H1 (cell line): ENCODE measurements around the gene ZBTB46. TPM values are rescaled to one million over a fixed set of nuclear protein-coding genes. Genes with fewer than 3 reads are reported as not detected.

ENCODE experiments used
- CTCF ChIA-PET: fragments of 300-600 bp; sonication (Branson Sonifier 250); formaldehyde crosslinking; loops from one replicate; lab custom pipeline; 2021; ENCODE audit not compliant: partially characterized antibody; lab: Charles Lee
- POLR2A ChIA-PET: fragments of 300-600 bp; sonication (Branson Sonifier 250); formaldehyde crosslinking; loops from one replicate; lab custom pipeline; 2021; ENCODE audit warnings: inconsistent platforms; ENCODE audit not compliant: partially characterized antibody; lab: Charles Lee
- DNase-seq, 2 experiments: peaks; one replicate each; pipeline versions ENCODE4 v3.0.0 to v3.0.0-alpha.2; 2010 to 2022; ENCODE audit warnings: low spot score in 2 of 2, low read depth in 1 of 2, mixed read lengths in 1 of 2
- FAIRE-seq: peaks from 2 replicates; lab custom pipeline; 2011; peaks lifted over from hg19 to GRCh38; lab: Jason Lieb, UNC
- H2AFZ ChIP-seq: 2 replicates; pipeline ENCODE4 v1.8.1; 2012; ENCODE audit warnings: low read length, inconsistent platforms
- H2AK5ac ChIP-seq: 2 replicates; pipeline ENCODE4 v1.6.1; 2013; ENCODE audit warnings: low read depth, low read length
- H2BK120ac ChIP-seq: replicated peaks from 2 replicates; pipeline ENCODE3; 2013; ENCODE audit warnings: low read depth, low read length, inconsistent platforms
- H2BK12ac ChIP-seq: 2 replicates; pipeline ENCODE4 v1.6.1; 2013; ENCODE audit warnings: low read depth, low read length
- H2BK15ac ChIP-seq: 2 replicates; pipeline ENCODE4 v1.6.1; 2013; ENCODE audit warnings: low read length
- H2BK20ac ChIP-seq: 2 replicates; pipeline ENCODE4 v1.6.1; 2013; ENCODE audit warnings: low read length
- H2BK5ac ChIP-seq: 2 replicates; pipeline ENCODE4 v1.6.1; 2013; ENCODE audit warnings: low read depth, low read length
- H3K14ac ChIP-seq: 2 replicates; pipeline ENCODE4 v1.6.1; 2013; ENCODE audit warnings: inconsistent platforms; ENCODE audit not compliant: insufficient read length
- H3K18ac ChIP-seq: 2 replicates; pipeline ENCODE4 v1.6.1; 2013; ENCODE audit warnings: low read length; ENCODE audit errors: extremely low read depth
- H3K23ac ChIP-seq: 2 replicates; pipeline ENCODE4 v1.6.1; 2013; ENCODE audit warnings: inconsistent platforms; ENCODE audit not compliant: insufficient read length
- H3K23me2 ChIP-seq: 2 replicates; pipeline ENCODE4 v1.6.1; 2013; ENCODE audit warnings: low read depth, low read length
- H3K27ac ChIP-seq: 2 replicates; pipeline ENCODE4 v1.6.1; 2011; ENCODE audit warnings: low read depth, low read length, inconsistent platforms
- H3K27me3 ChIP-seq, 4 experiments: replicated peaks in 1 of 4; 1 replicate in 1 of 4; 2 replicates in 3 of 4; pipeline versions ENCODE4 v1.6.1 to v1.8.1; 2011 to 2013; ENCODE audit warnings: low read length in 3 of 4, mild to moderate bottlenecking in 3 of 4, inconsistent platforms in 2 of 4, mixed read lengths in 2 of 4, moderate library complexity in 1 of 4; ENCODE audit not compliant: control insufficient read depth in 3 of 4, insufficient read depth in 3 of 4; ENCODE audit errors: extremely low read depth in 1 of 4
- H3K36me3 ChIP-seq, 4 experiments: 2 replicates each; pipeline versions ENCODE4 v1.6.1 to v1.8.1; 2011 to 2013; ENCODE audit warnings: mild to moderate bottlenecking in 4 of 4, low read length in 3 of 4, moderate library complexity in 2 of 4, control low read depth in 1 of 4, inconsistent platforms in 1 of 4; ENCODE audit not compliant: insufficient read depth in 4 of 4, control insufficient read depth in 2 of 4
- H3K4ac ChIP-seq: replicated peaks from 2 replicates; pipeline ENCODE3; 2013; ENCODE audit warnings: low read length, low read depth, mixed read lengths, inconsistent platforms; ENCODE audit not compliant: insufficient read length
- H3K4me1 ChIP-seq, 4 experiments: replicated peaks in 1 of 4; 1 replicate in 1 of 4; 2 replicates in 3 of 4; pipeline versions ENCODE4 v1.6.1 to v1.8.1; 2011 to 2013; ENCODE audit warnings: low read length in 3 of 4, inconsistent platforms in 2 of 4, mixed read lengths in 1 of 4; ENCODE audit not compliant: insufficient read depth in 4 of 4, control insufficient read depth in 3 of 4
- H3K4me2 ChIP-seq, 2 experiments: 2 replicates each; pipeline versions ENCODE4 v1.6.1 to v1.8.1; 2011 to 2013; ENCODE audit warnings: low read depth in 2 of 2, low read length in 2 of 2, control low read depth in 1 of 2, inconsistent platforms in 1 of 2, mild to moderate bottlenecking in 1 of 2; ENCODE audit not compliant: insufficient read depth in 1 of 2
- H3K4me3 ChIP-seq, 4 experiments: fragments of 200-600, 300-600 bp in 1 of 4; sonication (generic), shearing (Covaris generic), sonication (Bioruptor Twin) in 1 of 4; 2 replicates each; pipeline versions ENCODE4 v1.5.1 to v1.8.1; 2011 to 2016; ENCODE audit warnings: low read length in 4 of 4, low read depth in 3 of 4, control low read depth in 2 of 4, inconsistent platforms in 2 of 4, mild to moderate bottlenecking in 2 of 4, mixed read lengths in 1 of 4, moderate library complexity in 1 of 4; ENCODE audit not compliant: insufficient read depth in 2 of 4; ENCODE audit errors: extremely low read depth in 1 of 4
- H3K56ac ChIP-seq: replicated peaks from 2 replicates; pipeline ENCODE3; 2013; ENCODE audit warnings: low read depth, mild to moderate bottlenecking, mixed read lengths, low read length, inconsistent platforms; ENCODE audit not compliant: insufficient read length
- H3K79me1 ChIP-seq: 2 replicates; pipeline ENCODE4 v1.6.1; 2013; ENCODE audit warnings: low read depth, low read length, control low read depth
- H3K79me2 ChIP-seq, 2 experiments: 2 replicates each; pipeline versions ENCODE4 v1.6.1 to v1.8.1; 2012 to 2013; ENCODE audit warnings: low read length in 2 of 2, mild to moderate bottlenecking in 2 of 2, inconsistent platforms in 1 of 2; ENCODE audit not compliant: insufficient read depth in 2 of 2, control insufficient read depth in 1 of 2
- H3K9ac ChIP-seq, 4 experiments: replicated peaks in 1 of 4; 1 replicate in 1 of 4; 2 replicates in 3 of 4; pipeline versions ENCODE4 v1.6.1 to v1.8.1; 2011 to 2013; ENCODE audit warnings: low read depth in 3 of 4, low read length in 3 of 4, control low read depth in 2 of 4, mild to moderate bottlenecking in 2 of 4, moderate library complexity in 2 of 4, inconsistent platforms in 1 of 4; ENCODE audit errors: extremely low read depth in 1 of 4
- H3K9me3 ChIP-seq, 2 experiments: 2 replicates each; pipeline versions ENCODE4 v1.6.1 to v1.8.1; 2012 to 2013; ENCODE audit warnings: mild to moderate bottlenecking in 2 of 2, moderate library complexity in 2 of 2, control low read depth in 1 of 2, inconsistent platforms in 1 of 2, low read depth in 1 of 2, low read length in 1 of 2, mixed read lengths in 1 of 2; ENCODE audit not compliant: insufficient read depth in 2 of 2
- H4K20me1 ChIP-seq, 2 experiments: replicated peaks in 1 of 2; 2 replicates each; pipeline versions ENCODE3 to v1.8.1; 2011 to 2013; ENCODE audit warnings: inconsistent platforms in 2 of 2, low read length in 2 of 2, mild to moderate bottlenecking in 1 of 2; ENCODE audit not compliant: insufficient read depth in 2 of 2, control insufficient read depth in 1 of 2
- H4K5ac ChIP-seq: 2 replicates; pipeline ENCODE4 v1.6.1; 2013; ENCODE audit warnings: low read length, low read depth, mixed read lengths, inconsistent platforms; ENCODE audit not compliant: insufficient read length
- H4K8ac ChIP-seq: 2 replicates; pipeline ENCODE4 v1.8.0; 2013; ENCODE audit warnings: mild to moderate bottlenecking, moderate library complexity, low read length, inconsistent platforms; ENCODE audit not compliant: insufficient read depth; ENCODE audit errors: extremely low read depth
- H4K91ac ChIP-seq: replicated peaks from 2 replicates; pipeline ENCODE3; 2013; ENCODE audit warnings: low read length, mixed read lengths, inconsistent platforms; ENCODE audit not compliant: insufficient read length
- CBX5 ChIP-seq: fragments of 300-800, 300-1000 bp; sonication (generic); IDR thresholded peaks from 2 replicates; pipeline ENCODE4 v1.7.1; 2016; ENCODE audit warnings: antibody characterized with exemption, low read length, low read depth
- CHD2 ChIP-seq: IDR thresholded peaks from 2 replicates; pipeline ENCODE4 v1.6.1; 2012; ENCODE audit warnings: low read length, improper control_type of control experiment
- E2F6 ChIP-seq: IDR thresholded peaks from 2 replicates; pipeline ENCODE4 v1.6.1; 2012; ENCODE audit warnings: inconsistent platforms
- PHF8 ChIP-seq: fragments of 200-600 bp; sonication (generic); conservative IDR thresholded peaks from 2 replicates; pipeline ENCODE4 v1.7.1; 2012; ENCODE audit warnings: low read depth, mild to moderate bottlenecking, inconsistent platforms, low read length, moderate library complexity
- POLR2A ChIP-seq, 2 experiments: IDR thresholded peaks; 1 replicate in 1 of 2; 2 replicates in 1 of 2; pipeline ENCODE4 v1.6.1; 2011; ENCODE audit warnings: low read depth in 2 of 2, low read length in 2 of 2, mild to moderate bottlenecking in 2 of 2; ENCODE audit errors: control extremely low read depth in 1 of 2
- RXRA ChIP-seq: IDR thresholded peaks from 2 replicates; pipeline ENCODE4 v1.6.1; 2011; ENCODE audit warnings: low read depth, mild to moderate bottlenecking, low read length, moderate library complexity; ENCODE audit not compliant: insufficient read depth
- SIN3A ChIP-seq, 2 experiments: IDR thresholded peaks in 1 of 2; conservative IDR thresholded peaks in 1 of 2; 2 replicates each; pipeline ENCODE4 v1.6.1; 2011 to 2012; ENCODE audit warnings: low read length in 2 of 2, improper control_type of control experiment in 1 of 2, low read depth in 1 of 2, mild to moderate bottlenecking in 1 of 2
- SUZ12 ChIP-seq: fragments of 200-600 bp; sonication (generic); IDR thresholded peaks from 2 replicates; pipeline ENCODE4 v1.6.1; 2012; ENCODE audit warnings: mild to moderate bottlenecking, inconsistent platforms, low read length, moderate library complexity, mixed read lengths
- ZNF274 ChIP-seq: IDR thresholded peaks from 2 replicates; pipeline ENCODE4 v1.7.0; 2012; ENCODE audit warnings: low read length, borderline replicate concordance; ENCODE audit errors: extremely low read depth
- WGBS, 2 experiments: shearing (Covaris generic) in 1 of 2; methylation state at CpG; one replicate each; pipeline versions ENCODE4 v1.1.6 to v1.1.7; 2013 to 2015; ENCODE audit warnings: low lambda C conversion rate in 2 of 2, mixed read lengths in 2 of 2, inconsistent platforms in 1 of 2, low coverage in 1 of 2, missing lambda C conversion rate in 1 of 2; ENCODE audit not compliant: insufficient replicate concordance in 2 of 2, insufficient coverage in 1 of 2, insufficient read length in 1 of 2; ENCODE audit errors: extremely low coverage in 1 of 2, missing lambda C conversion rate in 1 of 2; 5-methylcytosine and 5-hydroxymethylcytosine counted together
- polyA plus RNA-seq, 7 experiments: library from polyadenylated mRNA; depleted of rRNA in 3 of 7; stranded (reverse) in 5 of 7; unstranded in 2 of 7; fragments of >200 nt in 5 of 7; fragments of 200-250 nt in 2 of 7; gene quantifications; 1 replicate in 5 of 7; 2 replicates in 1 of 7; 4 replicates in 1 of 7; pipeline versions ENCODE4 v1.2.1 to v1.2.3, GENCODE V29; 2011 to 2013; ENCODE audit warnings: missing spikeins in 2 of 7, mixed read lengths in 2 of 7
- total RNA-seq: library from RNA; stranded (reverse); fragmentation: NEBNext Ultra II Directional; extraction: Animal tissue kit (Norgen Biotek cat#: 25700); gene quantifications from 2 replicates; pipeline ENCODE4 v1.2.1, GENCODE V29; 2021

Gene ZBTB46
- total and polyA plus RNA-seq, 2 of the 8 experiments (the other 6 are each of a cell fraction or from before 2014, with no cell fraction given): 6.4 to 22.4 TPM

- FAIRE-seq: no peak
- CTCF ChIA-PET: no interaction called here
- no peak overlapping the region for H2BK20ac ChIP-seq
- TF ChIP-seq CBX5 (no peak), SIN3A (conservative IDR thresholded peaks at IDR 0.05 in 1 of 2, IDR thresholded peaks at IDR 0.05 in 1 of 2; ENCODE audit: low read depth in 1 of 2, low read length in 2 of 2) (no peak), POLR2A (IDR thresholded peaks at IDR 0.05; ENCODE audit: control extremely low read depth in 1 of 2, low read depth in 2 of 2, low read length in 2 of 2) (no peak; a peak in 1 of 3 replicates), SUZ12 (no peak), ZNF274 (no peak), E2F6 (no peak), PHF8 (no peak), CHD2 (no peak), RXRA (no peak)
These were observed 136.3 kb downstream of the ZBTB46 start for GRCh38 chr20:63694584-63695423.

More at GRCh38 chr20:63694584-63695423, 136.3 kb downstream of the ZBTB46 start:
- Histone ChIP-seq H3K27me3 (no peaks in the 10 kb centered on the region), H4K8ac (no peak overlapping the region; the same call in 1 of the 2 replicates), H3K36me3 (peaks cover 0 to 3% (median 0%) of the 10 kb centered on the region in 4 experiments; a peak in 1 of 8 replicates), H3K56ac (no peak overlapping the region), H3K23me2 (peaks cover 8% of the 10 kb centered on the region; the same call in 1 of the 2 replicates), H3K27ac (no peak overlapping the region), H4K91ac (no peak overlapping the region), H2BK5ac (no peak overlapping the region; the same call in 1 of the 2 replicates), H3K14ac (no peak overlapping the region), H3K79me2 (no peaks in the 10 kb centered on the region), H4K5ac (no peak overlapping the region), H3K79me1 (no peaks in the 10 kb centered on the region), H3K4me3 (no peak overlapping the region), H3K4me2 (no peak overlapping the region), H3K9ac (no peak overlapping the region), H3K23ac (no peak overlapping the region), H3K18ac (no peak overlapping the region), H2BK15ac (no peak overlapping the region), H2BK120ac (no peak overlapping the region), H3K4ac (no peak overlapping the region), H2AK5ac (no peak overlapping the region), H3K4me1 (peaks cover 0 to 12% (median 7%) of the 10 kb centered on the region in 4 experiments; a peak in 4 of 7 replicates), H4K20me1 (peaks cover 0 to 12% of the 10 kb centered on the region in 2 experiments), H2AFZ (no peak overlapping the region), H2BK12ac (no peak overlapping the region), H3K9me3 (no peaks in the 10 kb centered on the region; a peak in 1 of 4 replicates)
- POLR2A ChIA-PET: interaction anchor here (0.7 to 3.5 kb wide), 6 partner anchors 11 to 165 kb away, joined by 3 to 49 read pairs (median 5); partner anchors contain the start of genes ARFRP1, LIME1 and ZGPAT
- 91% methylated on average over 28 of the region's 37 CpGs; no CpG with 5 or more reads in 1 of the 2 experiments for WGBS, 2 experiments
- DNase-seq: no peak
